GM23338 (cell line): ENCODE measurements around the gene MTMR1.

Experiments used
- CREB1 ChIP-seq: fragments of 250-450 bp; sonication (Bioruptor Pico); IDR thresholded peaks from 2 replicates; pipeline ENCODE4 v1.5.0; 2020; ENCODE audit warnings: low read depth, mild to moderate bottlenecking, moderate library complexity
- CTCF ChIP-seq, 2 experiments: fragments of 200-600 bp in 1 of 2; sonication (generic) in 1 of 2; conservative IDR thresholded peaks; 2 replicates each; pipeline versions ENCODE4 v1.5.1 to v1.6.1; 2016 to 2017; ENCODE audit warnings: antibody characterized with exemption in 2 of 2, low read depth in 2 of 2, mild to moderate bottlenecking in 2 of 2, moderate library complexity in 1 of 2
- EZH2 ChIP-seq: fragments of 200-600 bp; sonication (generic); IDR thresholded peaks from one replicate; pipeline ENCODE4 v1.8.0; 2017; ENCODE audit warnings: antibody characterized with exemption, mild to moderate bottlenecking, low read depth; ENCODE audit not compliant: unreplicated experiment
- EZH2phosphoT487 ChIP-seq: fragments of 200-600 bp; sonication (generic); IDR thresholded peaks from one replicate; pipeline ENCODE4 v1.8.1; 2018; ENCODE audit warnings: antibody characterized with exemption; ENCODE audit not compliant: unreplicated experiment
- ZNF331 ChIP-seq: fragments of 250-450 bp; sonication (Bioruptor Pico); IDR thresholded peaks from 2 replicates; pipeline ENCODE4 v1.5.0; 2020; ENCODE audit warnings: low read depth, mild to moderate bottlenecking, moderate library complexity

- TF ChIP-seq EZH2 (no peak), ZNF331 (no peak), CTCF (conservative IDR thresholded peaks at IDR 0.05; ENCODE audit: low read depth in 2 of 2) (no peak), EZH2phosphoT487 (no peak), CREB1 (CRISPR knock-in tag) (no peak)
Observed at GRCh38 chrX:150644422-150644821, 48.8 kb upstream of the MTMR1 start.
